Activated CD8-positive, alpha-beta memory T cell treated with anti-CD3 and anti-CD28 coated beads for 4 hours (primary cell): ENCODE measurements around the gene SWAP70.

Experiments
- DNase-seq, 2 donors: peaks; one replicate each; pipeline ENCODE4 v3.0.0-alpha.2; 2020; ENCODE audit warnings: low read depth in 2 of 2

SWAP70 gene

GRCh38 chr11:9753021-9753420 lies 89.1 kb downstream of the SWAP70 start:
- no peak for DNase-seq

DNA sequence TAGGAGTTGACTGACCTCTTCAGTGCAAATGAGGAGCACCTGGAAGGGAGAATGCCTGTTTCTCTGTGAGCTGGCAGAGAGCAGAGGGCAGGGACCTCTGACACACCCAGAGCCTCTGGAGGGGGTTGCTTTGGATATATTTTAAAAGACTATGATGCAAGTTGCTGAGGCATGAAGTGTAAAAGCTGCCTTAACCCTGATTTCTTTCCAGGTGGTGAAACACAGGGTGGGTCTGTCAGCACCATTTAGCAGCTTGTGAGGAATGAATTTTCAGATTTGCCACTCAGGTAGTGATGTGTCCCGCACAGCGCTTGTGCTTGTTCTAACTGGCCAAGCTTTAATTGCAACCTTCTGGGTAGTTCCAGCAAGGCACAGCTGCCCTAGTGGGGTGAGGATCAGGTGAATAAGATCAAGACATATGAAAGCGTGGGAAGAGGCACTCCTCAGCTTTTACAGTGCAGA lies 90.2 kb downstream of the SWAP70 start:
- no peak for DNase-seq

- no peak for DNase-seq
Measured at GRCh38 chr11:9755561-9756185, 91.8 kb downstream of the SWAP70 start.

GRCh38 chr11:9756461-9756860 lies 92.6 kb downstream of the SWAP70 start:
- no peak for DNase-seq

DNA sequence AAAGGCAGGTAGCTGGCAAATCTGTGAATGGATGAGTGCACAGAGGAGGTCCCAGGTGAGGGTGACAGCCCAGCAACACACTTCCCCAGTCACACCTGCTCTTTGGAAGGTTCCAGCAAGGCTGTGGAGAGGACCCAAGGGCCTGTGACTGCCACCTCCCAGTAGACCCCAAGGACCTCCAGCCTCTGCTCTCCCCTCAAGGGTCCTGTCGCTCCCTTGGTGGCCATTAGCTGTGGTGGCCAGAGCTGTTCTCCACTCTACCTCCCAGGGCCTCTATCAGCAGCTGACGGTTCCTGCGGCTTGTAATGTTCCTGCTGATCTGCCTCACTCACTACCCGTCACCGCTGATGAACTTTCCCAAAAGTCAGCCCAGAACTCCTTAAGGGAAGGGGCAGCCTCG lies 93.0 kb downstream of the SWAP70 start:
- DNase-seq = no peak

- peak; percentile 84 to 90 for DNase-seq
Measured at GRCh38 chr11:9757809-9758636, 94.1 kb downstream of the SWAP70 start.

DNA sequence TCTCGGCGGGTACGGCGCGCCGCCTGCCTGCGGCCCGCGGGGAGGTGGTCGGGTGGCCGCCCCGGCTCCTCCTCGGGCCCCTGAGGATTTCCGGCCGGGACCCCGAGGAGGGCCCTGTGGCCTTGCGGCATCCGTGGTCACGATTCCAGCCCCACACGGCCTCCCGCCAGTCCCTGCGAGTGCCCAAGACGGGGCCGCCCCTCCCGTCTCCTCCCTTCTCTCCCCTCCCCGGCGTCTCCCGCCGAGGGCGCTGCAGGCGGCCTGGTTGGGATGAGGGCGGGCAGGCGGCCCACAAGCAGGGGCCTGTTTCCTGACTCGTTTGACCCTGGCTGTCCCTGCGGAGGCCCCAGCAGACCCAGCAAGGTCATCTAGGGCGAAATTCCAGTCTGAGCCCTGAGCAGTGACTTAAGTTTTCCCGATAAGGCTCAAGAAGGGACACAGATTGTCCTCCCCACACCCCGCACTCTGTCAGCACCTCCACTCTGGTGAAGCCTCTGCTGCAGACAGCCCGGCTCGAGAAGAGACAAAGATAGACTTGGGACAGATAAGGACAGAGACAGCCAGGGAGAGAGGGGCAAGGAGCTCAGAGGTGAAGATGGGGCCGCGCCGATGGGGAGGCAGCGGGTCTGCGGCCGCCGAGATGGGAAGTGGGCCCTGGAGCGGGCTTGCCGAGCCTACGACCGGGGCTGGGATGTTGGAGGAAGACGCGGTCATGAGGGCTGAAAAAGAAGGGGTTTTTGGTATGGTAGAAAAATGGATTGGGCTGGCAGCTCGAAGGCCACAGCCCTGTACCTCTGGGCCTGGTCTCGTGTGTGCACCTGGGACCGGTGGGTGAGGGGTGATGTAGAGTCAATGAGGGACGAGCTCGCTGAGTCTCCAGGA lies 95.0 kb downstream of the SWAP70 start:
- peak in 1 of 2 donors; percentile 13 for DNase-seq

GRCh38 chr11:9759519-9760192 lies 95.8 kb downstream of the SWAP70 start:
- peak; percentile 86 to 98 for DNase-seq

DNA sequence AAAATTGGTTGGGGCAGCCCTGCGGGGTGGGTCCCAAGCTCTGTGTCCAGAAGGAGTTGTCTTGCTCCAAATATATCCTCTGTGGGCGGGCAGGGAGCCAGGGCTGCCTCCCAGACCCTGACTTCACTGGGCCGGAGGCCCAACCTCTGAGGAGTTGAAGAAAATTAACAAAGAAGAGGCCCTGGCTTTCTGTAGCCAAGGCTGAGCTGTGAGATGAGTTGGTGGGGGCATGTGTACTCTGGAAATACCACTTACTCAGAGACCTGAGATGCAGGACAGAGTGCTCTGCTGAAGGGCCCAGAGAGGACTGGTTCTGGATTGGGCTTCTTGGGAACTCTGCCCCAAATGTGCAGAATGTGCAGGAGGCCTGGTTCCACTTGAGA lies 96.3 kb downstream of the SWAP70 start:
- DNase-seq = no peak

DNA sequence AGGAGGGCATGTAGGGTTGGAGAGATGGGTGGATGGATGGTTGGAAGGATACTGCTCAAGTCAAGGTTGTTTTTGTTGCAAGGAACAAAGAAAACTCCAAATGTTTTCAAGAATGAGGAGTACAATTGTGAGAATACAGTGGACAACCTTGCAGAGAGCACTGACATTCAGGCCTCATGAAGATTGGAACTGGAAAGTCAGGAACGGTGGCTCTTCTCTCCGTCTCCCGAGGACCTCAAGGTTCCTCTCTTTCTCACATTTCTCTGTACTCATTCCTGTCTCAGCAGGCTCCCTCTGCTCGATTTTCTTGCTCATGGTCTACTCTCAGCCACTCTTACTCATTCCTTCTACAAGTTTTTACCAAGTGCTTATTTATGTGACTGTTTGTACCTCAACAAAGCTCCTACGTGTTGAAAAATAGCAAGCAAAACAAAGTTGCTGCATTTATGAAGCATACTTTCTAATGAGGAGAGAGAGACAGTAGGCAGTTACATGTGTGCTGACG lies 97.6 kb downstream of the SWAP70 start:
- no peak for DNase-seq

- no peak for DNase-seq
Measured at GRCh38 chr11:9762531-9762930, 98.7 kb downstream of the SWAP70 start.

DNA sequence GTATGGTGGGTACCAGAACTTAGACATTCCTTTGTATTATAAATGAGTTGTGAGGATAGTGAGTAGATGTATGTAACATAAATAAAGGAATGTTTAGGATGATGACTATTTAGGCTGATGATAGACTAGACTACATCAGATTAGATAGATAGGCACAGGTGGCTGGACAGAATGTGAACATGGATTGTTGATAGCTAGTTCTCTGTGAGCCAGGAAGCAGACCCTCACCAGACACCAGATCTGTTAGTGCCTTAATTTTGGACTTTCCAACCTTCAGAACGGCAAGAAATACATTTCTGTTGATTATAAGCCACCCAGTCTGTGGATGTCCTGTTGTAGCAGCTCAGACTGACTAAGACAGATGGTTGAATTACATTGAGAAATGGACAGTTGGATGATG lies 99.4 kb downstream of the SWAP70 start:
- DNase-seq = no peak

- no peak for DNase-seq
Measured at GRCh38 chr11:9765320-9766101, 101.6 kb downstream of the SWAP70 start.

GRCh38 chr11:9769621-9770020 lies 105.7 kb downstream of the SWAP70 start:
- DNase-seq = no peak

- no peak for DNase-seq
Measured at GRCh38 chr11:9771071-9771511, 107.2 kb downstream of the SWAP70 start.

- no peak for DNase-seq
Measured at GRCh38 chr11:9772218-9772617, 108.3 kb downstream of the SWAP70 start.

GRCh38 chr11:9773524-9773923 lies 109.6 kb downstream of the SWAP70 start:
- DNase-seq = no peak

DNA sequence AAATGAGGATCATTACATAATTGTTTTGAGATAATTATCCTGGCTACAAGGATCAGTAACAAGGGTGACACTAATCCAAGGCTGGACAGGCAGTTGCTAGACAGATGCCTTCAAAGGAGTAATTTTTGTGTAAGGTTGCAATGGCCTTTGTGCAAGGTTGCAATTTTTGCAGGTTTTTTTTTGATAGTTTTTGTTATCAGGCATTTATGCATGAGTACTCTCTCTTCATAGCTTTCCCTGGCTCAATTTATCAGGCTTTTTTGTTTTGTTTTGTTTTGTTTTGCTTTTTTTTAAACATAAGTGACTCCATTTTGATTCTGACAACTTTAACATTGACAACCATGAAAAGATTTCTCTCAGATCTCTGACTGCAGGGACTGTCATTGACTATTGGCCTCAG lies 110.2 kb downstream of the SWAP70 start:
- DNase-seq = no peak

GRCh38 chr11:9774591-9775397 lies 110.9 kb downstream of the SWAP70 start:
- DNase-seq = no peak

- no peak for DNase-seq
Measured at GRCh38 chr11:9775398-9775779, 111.5 kb downstream of the SWAP70 start.
